Measurements from ENCODE around the gene VN1R5. TPM values are rescaled to one million over a fixed set of nuclear protein-coding genes. Genes with fewer than 3 reads are reported as not detected.

The VN1R5 gene
- total and polyA plus RNA-seq, 2 of the 4 experiments (the other 2 are of a cell fraction), result not detected

GRCh38 chr1:247296599-247297180, 40.8 kb downstream of the VN1R5 start:
- no peak overlapping the region for H2BK20ac ChIP-seq (ENCODE audit: low read depth, low read length)

More at GRCh38 chr1:247296599-247297180, 40.8 kb downstream of the VN1R5 start:
- BruUV-seq (replicated peaks), result no TSS peak
- no CpG with 5 or more reads among the region's 8 CpGs for WGBS, 2 experiments (ENCODE audit: extremely low coverage in 2 of 2, insufficient read length in 1 of 2)
- ATAC-seq (ENCODE audit: low read depth), result no peak
- no peak for DNase-seq
- no peaks in the 10 kb centered on the region for H3K79me1 ChIP-seq (ENCODE audit: low read depth in 1 of 2, low read length in 2 of 2)
- H4K5ac ChIP-seq (ENCODE audit: low read depth, low read length), result no peak overlapping the region
- no peak overlapping the region for H3K4me3 ChIP-seq (ENCODE audit: insufficient read depth, low read depth, low read length)
- H3K9me1 ChIP-seq (ENCODE audit: insufficient read depth, low read length), result peaks cover 8% of the 10 kb centered on the region; the same call in 1 of the 2 replicates
- ChIA-PET POLR2A (ENCODE audit: unreplicated experiment) (no interaction called here), CTCF (no interaction called here)
- H3K27ac ChIP-seq (ENCODE audit: insufficient read depth, low read length), result no peak overlapping the region
- H2BK15ac ChIP-seq (ENCODE audit: low read depth, low read length), result no peak overlapping the region
- H3K14ac ChIP-seq (replicated peaks; ENCODE audit: low read depth, low read length), result no peak overlapping the region
- H2BK5ac ChIP-seq (ENCODE audit: low read depth, low read length, poor library complexity, severe bottlenecking), result no peak overlapping the region
- no peak overlapping the region for H3K4ac ChIP-seq (ENCODE audit: low read depth, low read length)
- no peaks in the 10 kb centered on the region for H3K9me3 ChIP-seq (ENCODE audit: control insufficient read depth, insufficient read depth, low read length)
- no peak overlapping the region for H3K4me2 ChIP-seq (ENCODE audit: low read depth, low read length)
- no peak overlapping the region for H3K23ac ChIP-seq (ENCODE audit: low read depth, low read length)
- intact Hi-C loops (cut with micrococcal nuclease) (loop anchor here (10.0 kb wide), 1 partner anchor 192 kb away; the partner anchor contains the start of gene ZNF669), in situ Hi-C loops (cut with MboI; ENCODE audit: low sequenced_read_pairs) (no loop called here), dilution Hi-C loops (cut with HindIII; ENCODE audit: low sequenced_read_pairs, unreplicated experiment) (no loop called here)
- no peak overlapping the region for H3K9ac ChIP-seq (ENCODE audit: low read depth, low read length)
- H4K91ac ChIP-seq (ENCODE audit: insufficient read depth, low read depth, low read length), result no peak overlapping the region
- no peak overlapping the region for H2AK9ac ChIP-seq (replicated peaks; ENCODE audit: low read depth, low read length, poor library complexity)
- H3K36me3 ChIP-seq (ENCODE audit: control insufficient read depth, insufficient read depth, low read length), result peaks cover 31% of the 10 kb centered on the region
- no peak overlapping the region for H2AFZ ChIP-seq (replicated peaks; ENCODE audit: low read length, poor library complexity)
- TF ChIP-seq MXI1 (IDR thresholded peaks at IDR 0.05; ENCODE audit: borderline replicate concordance, low read depth, low read length) (no peak), BHLHE40 (IDR thresholded peaks at IDR 0.05; ENCODE audit: low read depth, low read length) (no peak), ELK1 (IDR thresholded peaks at IDR 0.05; ENCODE audit: borderline replicate concordance, low read depth, low read length) (no peak), RAD21 (IDR thresholded peaks at IDR 0.05; ENCODE audit: low read length) (no peak), USF2 (IDR thresholded peaks at IDR 0.05; ENCODE audit: low read depth, low read length) (no peak), NFE2L2 (IDR thresholded peaks at IDR 0.05; ENCODE audit: low read depth, low read length) (no peak), POLR2A (IDR thresholded peaks at IDR 0.05; ENCODE audit: low read depth, low read length) (no peak), RFX5 (IDR thresholded peaks at IDR 0.05; ENCODE audit: low read depth, low read length) (no peak), MAFK (IDR thresholded peaks at IDR 0.05; ENCODE audit: low read depth, low read length) (no peak), SMC3 (IDR thresholded peaks at IDR 0.05; ENCODE audit: low read depth, low read length) (no peak), MAZ (IDR thresholded peaks at IDR 0.05; ENCODE audit: borderline replicate concordance, low read depth, low read length) (no peak), FOS (IDR thresholded peaks at IDR 0.05; ENCODE audit: low read depth, low read length) (no peak), CHD1 (IDR thresholded peaks at IDR 0.05; ENCODE audit: low read depth, low read length) (no peak), CEBPB (IDR thresholded peaks at IDR 0.05; ENCODE audit: low read depth, low read length) (no peak), RCOR1 (IDR thresholded peaks at IDR 0.05; ENCODE audit: insufficient replicate concordance, low read length) (no peak)
- TF ChIP-seq, protein P1, sequence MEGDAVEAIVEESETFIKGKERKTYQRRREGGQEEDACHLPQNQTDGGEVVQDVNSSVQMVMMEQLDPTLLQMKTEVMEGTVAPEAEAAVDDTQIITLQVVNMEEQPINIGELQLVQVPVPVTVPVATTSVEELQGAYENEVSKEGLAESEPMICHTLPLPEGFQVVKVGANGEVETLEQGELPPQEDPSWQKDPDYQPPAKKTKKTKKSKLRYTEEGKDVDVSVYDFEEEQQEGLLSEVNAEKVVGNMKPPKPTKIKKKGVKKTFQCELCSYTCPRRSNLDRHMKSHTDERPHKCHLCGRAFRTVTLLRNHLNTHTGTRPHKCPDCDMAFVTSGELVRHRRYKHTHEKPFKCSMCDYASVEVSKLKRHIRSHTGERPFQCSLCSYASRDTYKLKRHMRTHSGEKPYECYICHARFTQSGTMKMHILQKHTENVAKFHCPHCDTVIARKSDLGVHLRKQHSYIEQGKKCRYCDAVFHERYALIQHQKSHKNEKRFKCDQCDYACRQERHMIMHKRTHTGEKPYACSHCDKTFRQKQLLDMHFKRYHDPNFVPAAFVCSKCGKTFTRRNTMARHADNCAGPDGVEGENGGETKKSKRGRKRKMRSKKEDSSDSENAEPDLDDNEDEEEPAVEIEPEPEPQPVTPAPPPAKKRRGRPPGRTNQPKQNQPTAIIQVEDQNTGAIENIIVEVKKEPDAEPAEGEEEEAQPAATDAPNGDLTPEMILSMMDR (conservative IDR thresholded peaks at IDR 0.05; ENCODE audit: low read depth, low read length), result no peak
- H2BK120ac ChIP-seq (ENCODE audit: low read depth, low read length), result no peak overlapping the region
- H3K27me3 ChIP-seq (ENCODE audit: control insufficient read depth, insufficient read depth, low read length), result no peaks in the 10 kb centered on the region
- no peak overlapping the region for H3K56ac ChIP-seq (ENCODE audit: extremely low read depth, insufficient read depth, low read length)
- H3K4me1 ChIP-seq (ENCODE audit: control insufficient read depth, insufficient read depth, low read length), result peaks cover 10% of the 10 kb centered on the region
- no peak overlapping the region for H3K18ac ChIP-seq (ENCODE audit: low read depth, low read length)
- H4K8ac ChIP-seq (ENCODE audit: low read depth in 2 of 2, low read length in 2 of 2), result no peak overlapping the region
- H2AK5ac ChIP-seq (ENCODE audit: low read depth, low read length), result no peak overlapping the region
- H4K20me1 ChIP-seq (ENCODE audit: insufficient read depth, low read length), result peaks cover 4% of the 10 kb centered on the region; the same call in 1 of the 2 replicates
